ENCODE data around the gene PFKFB3. TPM values are rescaled to one million over a fixed set of nuclear protein-coding genes. Genes with fewer than 3 reads are reported as not detected.
"Not testable (repeated sequence)": the region's sequence is repeated elsewhere in the genome, so short reads cannot be mapped to it uniquely, and the experiment has no call there.

Gene PFKFB3
- total RNA-seq, 1 donor from 2014 or later: 28.8 TPM

- Histone ChIP-seq H3K27ac (no peak overlapping the region), H3K4me3 (no peak overlapping the region), H3K4me2 (no peak overlapping the region), H3K27me3 (no peaks in the 10 kb centered on the region), H3F3A (ENCODE audit: low read depth) (no peaks in the 10 kb centered on the region), H3K36me3 (no peaks in the 10 kb centered on the region), H3K9me3 (ENCODE audit: low read depth) (no peaks in the 10 kb centered on the region), H3K9ac (no peak overlapping the region), H3K4me1 (no peaks in the 10 kb centered on the region), H4K20me1 (ENCODE audit: low read depth) (no peaks in the 10 kb centered on the region), H3K79me2 (ENCODE audit: low read depth) (no peaks in the 10 kb centered on the region), H2AFZ (replicated peaks) (no peak overlapping the region)
- no peak for TF ChIP-seq EZH2phosphoT487 (IDR thresholded peaks at IDR 0.05)
- TF ChIP-seq CTCF (IDR thresholded peaks at IDR 0.05): no peak
- TF ChIP-seq EZH2 (IDR thresholded peaks at IDR 0.05): no peak
- DNase-seq (ENCODE audit: low spot score): no peak
- Mint-ChIP-seq H3K4me1 (peaks cover 19% of the 10 kb centered on the region), H3K27ac (no peak overlapping the region), H3K4me3 (no peak overlapping the region), H3K36me3 (peaks cover 1% of the 10 kb centered on the region), H3K9me3 (no peaks in the 10 kb centered on the region), H3K27me3 (ENCODE audit: insufficient read depth, low read depth) (no peaks in the 10 kb centered on the region)
Observed at GRCh38 chr10:6247041-6247712, 44.4 kb downstream of the PFKFB3 start.

- H3K4me2 ChIP-seq; H3K36me3 ChIP-seq; H3K27me3 ChIP-seq; H3K27ac ChIP-seq; H3K4me1 ChIP-seq; H3K36me3 Mint-ChIP-seq; H3F3A ChIP-seq (ENCODE audit: low read depth); H3K9me3 Mint-ChIP-seq; H3K27me3 Mint-ChIP-seq (ENCODE audit: insufficient read depth, low read depth); H3K27ac Mint-ChIP-seq; H4K20me1 ChIP-seq (ENCODE audit: low read depth); H3K4me3 Mint-ChIP-seq; H3K9ac ChIP-seq; H2AFZ ChIP-seq (replicated peaks); DNase-seq (ENCODE audit: low spot score); H3K9me3 ChIP-seq (ENCODE audit: low read depth); H3K4me3 ChIP-seq; H3K79me2 ChIP-seq (ENCODE audit: low read depth): not testable (repeated sequence)
- peaks cover 18% of the 10 kb centered on the region for H3K4me1 Mint-ChIP-seq
Observed at GRCh38 chr10:6248908-6249307, 46.2 kb downstream of the PFKFB3 start.

GRCh38 chr10:6249698-6250097 lies 47.0 kb downstream of the PFKFB3 start:
- H3F3A ChIP-seq (ENCODE audit: low read depth): no peaks in the 10 kb centered on the region
- no peak overlapping the region for H3K4me3 ChIP-seq
- peaks cover 10% of the 10 kb centered on the region for H3K4me1 Mint-ChIP-seq
- DNase-seq (ENCODE audit: low spot score): no peak
- H3K4me3 Mint-ChIP-seq: no peak overlapping the region
- no peaks in the 10 kb centered on the region for H3K9me3 Mint-ChIP-seq
- no peak overlapping the region for H3K4me2 ChIP-seq
- no peaks in the 10 kb centered on the region for H3K36me3 ChIP-seq
- no peak overlapping the region for H3K27ac ChIP-seq
- no peaks in the 10 kb centered on the region for H3K27me3 ChIP-seq
- no peak overlapping the region for H2AFZ ChIP-seq (replicated peaks)
- H4K20me1 ChIP-seq (ENCODE audit: low read depth): no peaks in the 10 kb centered on the region
- no peak overlapping the region for H3K9ac ChIP-seq
- no peak for TF ChIP-seq EZH2phosphoT487 (IDR thresholded peaks at IDR 0.05)
- no peak for TF ChIP-seq EZH2 (IDR thresholded peaks at IDR 0.05)
- no peak for TF ChIP-seq CTCF (IDR thresholded peaks at IDR 0.05)
- no peaks in the 10 kb centered on the region for H3K79me2 ChIP-seq (ENCODE audit: low read depth)
- H3K36me3 Mint-ChIP-seq: peaks cover 4% of the 10 kb centered on the region
- H3K27ac Mint-ChIP-seq: no peak overlapping the region
- no peaks in the 10 kb centered on the region for H3K27me3 Mint-ChIP-seq (ENCODE audit: insufficient read depth, low read depth)
- no peaks in the 10 kb centered on the region for H3K4me1 ChIP-seq
- H3K9me3 ChIP-seq (ENCODE audit: low read depth): no peaks in the 10 kb centered on the region

GRCh38 chr10:6250745-6251144 lies 48.0 kb downstream of the PFKFB3 start:
- Histone ChIP-seq H2AFZ (replicated peaks) (no peak overlapping the region), H3K36me3 (no peaks in the 10 kb centered on the region), H3K27ac (no peak overlapping the region), H3K9me3 (ENCODE audit: low read depth) (no peaks in the 10 kb centered on the region), H3K79me2 (ENCODE audit: low read depth) (no peaks in the 10 kb centered on the region), H3K4me3 (no peak overlapping the region), H3K9ac (no peak overlapping the region), H4K20me1 (ENCODE audit: low read depth) (no peaks in the 10 kb centered on the region), H3K27me3 (no peaks in the 10 kb centered on the region), H3F3A (ENCODE audit: low read depth) (no peaks in the 10 kb centered on the region), H3K4me1 (no peaks in the 10 kb centered on the region), H3K4me2 (no peak overlapping the region)
- Mint-ChIP-seq H3K27ac (no peak overlapping the region), H3K9me3 (no peaks in the 10 kb centered on the region), H3K36me3 (peaks cover 8% of the 10 kb centered on the region), H3K4me3 (no peak overlapping the region), H3K27me3 (ENCODE audit: insufficient read depth, low read depth) (no peaks in the 10 kb centered on the region), H3K4me1 (peaks cover 12% of the 10 kb centered on the region)
- no peak for DNase-seq (ENCODE audit: low spot score)
- no peak for TF ChIP-seq CTCF (IDR thresholded peaks at IDR 0.05)
- TF ChIP-seq EZH2 (IDR thresholded peaks at IDR 0.05): no peak
- no peak for TF ChIP-seq EZH2phosphoT487 (IDR thresholded peaks at IDR 0.05)

Data from neural progenitor cell (in vitro differentiated cells).